Gastrocnemius medialis (tissue), 4 donors: Measurements from ENCODE around the gene PLSCR2.

Experiments used
- POLR2A ChIP-seq, 2 donors: fragments of 450-650 bp; IDR thresholded peaks; one replicate each; pipeline ENCODE4 v1.6.1; 2017; ENCODE audit warnings: antibody characterized with exemption in 2 of 2, mild to moderate bottlenecking in 2 of 2, moderate library complexity in 2 of 2
- TF ChIP-seq, protein P1 (sequence below), 5 experiments: fragments of 450-650 bp in 3 of 5; fragments of 200-600 bp in 2 of 5; sonication (generic) in 2 of 5; IDR thresholded peaks in 4 of 5; conservative IDR thresholded peaks in 1 of 5; 1 replicate in 4 of 5; 2 replicates in 1 of 5; pipeline ENCODE4 v1.5.1; 2016 to 2019; ENCODE audit warnings: antibody characterized with exemption in 5 of 5, mild to moderate bottlenecking in 3 of 5, moderate library complexity in 3 of 5

DNA sequence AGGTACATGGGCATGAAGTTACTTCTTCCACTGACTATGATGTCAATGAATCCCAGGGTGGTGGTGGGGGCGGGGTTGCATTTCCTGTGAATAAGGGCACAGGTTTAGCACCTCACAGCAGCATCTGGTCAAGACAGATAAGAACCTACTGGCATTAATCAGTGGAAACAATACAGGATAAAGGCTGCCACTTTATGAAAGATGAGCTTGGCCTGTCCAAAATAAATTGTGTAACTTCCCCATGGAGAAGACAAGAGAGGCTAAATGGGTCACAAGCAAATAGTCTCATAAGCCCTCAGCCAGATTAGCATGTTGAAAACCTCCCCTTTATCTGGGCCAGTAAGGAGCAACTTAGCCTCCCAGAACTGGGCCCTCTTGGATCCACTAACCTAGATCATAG, 27.4 kb upstream of the PLSCR2 start:
- TF ChIP-seq, protein P1, sequence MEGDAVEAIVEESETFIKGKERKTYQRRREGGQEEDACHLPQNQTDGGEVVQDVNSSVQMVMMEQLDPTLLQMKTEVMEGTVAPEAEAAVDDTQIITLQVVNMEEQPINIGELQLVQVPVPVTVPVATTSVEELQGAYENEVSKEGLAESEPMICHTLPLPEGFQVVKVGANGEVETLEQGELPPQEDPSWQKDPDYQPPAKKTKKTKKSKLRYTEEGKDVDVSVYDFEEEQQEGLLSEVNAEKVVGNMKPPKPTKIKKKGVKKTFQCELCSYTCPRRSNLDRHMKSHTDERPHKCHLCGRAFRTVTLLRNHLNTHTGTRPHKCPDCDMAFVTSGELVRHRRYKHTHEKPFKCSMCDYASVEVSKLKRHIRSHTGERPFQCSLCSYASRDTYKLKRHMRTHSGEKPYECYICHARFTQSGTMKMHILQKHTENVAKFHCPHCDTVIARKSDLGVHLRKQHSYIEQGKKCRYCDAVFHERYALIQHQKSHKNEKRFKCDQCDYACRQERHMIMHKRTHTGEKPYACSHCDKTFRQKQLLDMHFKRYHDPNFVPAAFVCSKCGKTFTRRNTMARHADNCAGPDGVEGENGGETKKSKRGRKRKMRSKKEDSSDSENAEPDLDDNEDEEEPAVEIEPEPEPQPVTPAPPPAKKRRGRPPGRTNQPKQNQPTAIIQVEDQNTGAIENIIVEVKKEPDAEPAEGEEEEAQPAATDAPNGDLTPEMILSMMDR (IDR thresholded peaks at IDR 0.05 in 4 of 5, conservative IDR thresholded peaks at IDR 0.05 in 1 of 5), result no peak
- TF ChIP-seq POLR2A (IDR thresholded peaks at IDR 0.05), result no peak
